WTC11 (cell line): ENCODE measurements around the gene TMEM145. TPM values are rescaled to one million over a fixed set of nuclear protein-coding genes. Genes with fewer than 3 reads are reported as not detected.
"Not testable (repeated sequence)": the region's sequence is repeated elsewhere in the genome, so short reads cannot be mapped to it uniquely, and the experiment has no call there.

Experiments
- ATAC-seq: fragments of 200-7000 bp; cut with Tn5 transposase; 2 replicates; pipeline ENCODE4 v1.10.0; 2021; ENCODE audit warnings: mild to moderate bottlenecking, moderate library complexity
- CTCF ChIA-PET: fragments of 300-600 bp; sonication (Branson Sonifier 250); formaldehyde crosslinking; loops from one replicate; lab custom pipeline; 2021; ENCODE audit warnings: antibody characterized with exemption; lab: Charles Lee
- POLR2A ChIA-PET: fragments of 350-600 bp; sonication (Branson Sonifier 250); formaldehyde crosslinking; loops from one replicate; lab custom pipeline; 2021; ENCODE audit warnings: antibody characterized with exemption; lab: Charles Lee
- DNase-seq: peaks from one replicate; pipeline ENCODE4 v3.0.0; 2021; ENCODE audit warnings: low spot score
- H3K27ac Mint-ChIP-seq: 2 replicates; pipeline ENCODE4 v1.8.0; 2021; ENCODE audit warnings: mixed read lengths
- H3K27me3 Mint-ChIP-seq: 2 replicates; pipeline ENCODE4 v1.8.0; 2021; ENCODE audit warnings: low read depth, mild to moderate bottlenecking, moderate library complexity, mixed read lengths
- H3K36me3 Mint-ChIP-seq: 2 replicates; pipeline ENCODE4 v1.8.0; 2021; ENCODE audit warnings: mixed read lengths
- H3K4me1 Mint-ChIP-seq: 2 replicates; pipeline ENCODE4 v1.8.0; 2022; ENCODE audit warnings: mixed read lengths
- H3K4me3 Mint-ChIP-seq: 2 replicates; pipeline ENCODE4 v1.8.0; 2021; ENCODE audit warnings: mild to moderate bottlenecking, moderate library complexity, mixed read lengths
- H3K9me3 Mint-ChIP-seq: 2 replicates; pipeline ENCODE4 v1.8.0; 2021; ENCODE audit warnings: mixed read lengths
- CREB1 ChIP-seq: sonication (generic); formaldehyde crosslinking; IDR thresholded peaks from 2 replicates; pipeline ENCODE4 v1.8.0; 2023; ENCODE audit warnings: mild to moderate bottlenecking, missing genetic modification reagents
- ETV6 ChIP-seq: sonication (generic); formaldehyde crosslinking; IDR thresholded peaks from 2 replicates; pipeline ENCODE4 v1.8.1; 2022; ENCODE audit warnings: mild to moderate bottlenecking, missing genetic modification reagents
- GABPB1 ChIP-seq: sonication (generic); formaldehyde crosslinking; IDR thresholded peaks from 2 replicates; pipeline ENCODE4 v1.8.1; 2023; ENCODE audit warnings: mild to moderate bottlenecking, missing genetic modification reagents
- NFYB ChIP-seq: sonication (generic); formaldehyde crosslinking; conservative IDR thresholded peaks from 2 replicates; pipeline ENCODE4 v1.8.0; 2022; ENCODE audit warnings: low read depth, missing genetic modification reagents
- RORB ChIP-seq: fragments of 250-450 bp; sonication (Bioruptor Pico); IDR thresholded peaks from 2 replicates; pipeline ENCODE4 v1.9.0; 2021; ENCODE audit warnings: mild to moderate bottlenecking
- ZNF423 ChIP-seq: fragments of 250-450 bp; sonication (Bioruptor Pico); IDR thresholded peaks from 2 replicates; pipeline ENCODE4 v2.1.2; 2022; ENCODE audit warnings: mild to moderate bottlenecking, moderate library complexity
- total RNA-seq: library from RNA; stranded (reverse); gene quantifications from 3 replicates; pipeline ENCODE4 v1.2.3, GENCODE V29; 2021
- TF ChIP-seq, protein P1 (sequence below): sonication (generic); formaldehyde crosslinking; IDR thresholded peaks from 2 replicates; pipeline ENCODE4 v1.8.0; 2022; ENCODE audit warnings: mild to moderate bottlenecking, missing genetic modification reagents
- TF ChIP-seq, protein P2 (sequence below): sonication (generic); formaldehyde crosslinking; IDR thresholded peaks from 2 replicates; pipeline ENCODE4 v1.8.1; 2022; ENCODE audit warnings: low read depth, missing genetic modification reagents, borderline replicate concordance
- TF ChIP-seq, protein P3 (sequence below): fragments of 250-450 bp; sonication (Bioruptor Pico); IDR thresholded peaks from 2 replicates; pipeline ENCODE4 v1.9.0; 2021; ENCODE audit warnings: mild to moderate bottlenecking, borderline replicate concordance
- TF ChIP-seq, protein P4 (sequence below): sonication (generic); formaldehyde crosslinking; IDR thresholded peaks from 2 replicates; pipeline ENCODE4 v1.8.0; 2022; ENCODE audit warnings: mild to moderate bottlenecking, missing genetic modification reagents

TMEM145 gene
- total RNA-seq, 1 experiment from 2014 or later: 6.9 TPM

DNA sequence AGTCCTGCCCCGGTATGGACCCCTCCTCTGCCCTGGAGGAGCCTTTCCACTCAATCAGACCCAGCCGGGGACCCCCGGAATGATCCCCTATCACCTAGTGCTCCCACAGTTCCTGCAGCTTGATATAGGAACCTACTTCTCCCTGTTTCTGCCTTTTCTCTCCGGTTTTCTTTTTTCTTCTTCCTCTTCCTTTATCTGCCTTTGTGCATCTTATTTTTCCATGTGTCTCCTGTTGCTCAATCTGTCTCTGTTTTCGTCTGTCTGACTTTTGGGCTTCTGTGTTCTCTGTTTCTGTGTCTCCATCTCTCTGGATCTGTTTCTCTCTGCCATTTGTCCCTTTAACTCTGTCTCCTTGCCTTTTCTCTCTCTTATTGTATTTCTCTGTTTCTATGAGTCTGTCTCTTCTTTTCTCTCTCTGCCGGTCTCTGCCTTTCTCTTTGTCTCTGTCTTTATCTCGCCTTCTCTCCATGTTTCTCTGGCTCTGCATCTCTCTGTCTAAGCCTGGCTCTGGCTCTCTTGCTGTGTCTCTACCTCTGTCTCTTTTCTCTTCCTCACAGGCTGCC, 22.3 kb downstream of the TMEM145 start (continued):
- TF ChIP-seq, protein P1, sequence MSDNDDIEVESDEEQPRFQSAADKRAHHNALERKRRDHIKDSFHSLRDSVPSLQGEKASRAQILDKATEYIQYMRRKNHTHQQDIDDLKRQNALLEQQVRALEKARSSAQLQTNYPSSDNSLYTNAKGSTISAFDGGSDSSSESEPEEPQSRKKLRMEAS (CRISPR knock-in tag): no peak

DNA sequence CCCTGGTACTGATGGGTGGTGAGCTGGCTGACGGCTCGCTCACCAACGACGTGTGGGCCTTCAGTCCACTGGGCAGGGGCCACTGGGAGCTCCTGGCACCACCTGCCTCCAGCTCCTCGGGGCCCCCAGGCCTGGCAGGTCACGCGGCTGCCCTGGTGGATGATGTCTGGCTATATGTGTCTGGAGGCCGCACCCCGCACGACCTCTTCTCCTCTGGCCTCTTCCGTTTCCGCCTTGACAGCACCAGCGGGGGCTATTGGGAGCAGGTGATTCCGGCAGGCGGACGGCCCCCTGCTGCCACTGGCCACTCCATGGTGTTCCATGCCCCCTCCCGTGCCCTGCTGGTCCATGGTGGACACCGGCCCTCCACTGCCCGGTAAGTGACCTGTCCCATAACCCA, 22.9 kb downstream of the TMEM145 start:
- Mint-ChIP-seq H3K36me3 (peaks cover 6% of the 10 kb centered on the region), H3K9me3 (no peaks in the 10 kb centered on the region), H3K4me3 (no peak overlapping the region), H3K27ac (no peak overlapping the region), H3K27me3 (no peaks in the 10 kb centered on the region), H3K4me1 (no peaks in the 10 kb centered on the region)
- ATAC-seq (no peak), DNase-seq (no peak)
- CTCF ChIA-PET: no interaction called here
- POLR2A ChIA-PET: no interaction called here
- TF ChIP-seq CREB1 (CRISPR knock-in tag): no peak
- TF ChIP-seq, protein P2, sequence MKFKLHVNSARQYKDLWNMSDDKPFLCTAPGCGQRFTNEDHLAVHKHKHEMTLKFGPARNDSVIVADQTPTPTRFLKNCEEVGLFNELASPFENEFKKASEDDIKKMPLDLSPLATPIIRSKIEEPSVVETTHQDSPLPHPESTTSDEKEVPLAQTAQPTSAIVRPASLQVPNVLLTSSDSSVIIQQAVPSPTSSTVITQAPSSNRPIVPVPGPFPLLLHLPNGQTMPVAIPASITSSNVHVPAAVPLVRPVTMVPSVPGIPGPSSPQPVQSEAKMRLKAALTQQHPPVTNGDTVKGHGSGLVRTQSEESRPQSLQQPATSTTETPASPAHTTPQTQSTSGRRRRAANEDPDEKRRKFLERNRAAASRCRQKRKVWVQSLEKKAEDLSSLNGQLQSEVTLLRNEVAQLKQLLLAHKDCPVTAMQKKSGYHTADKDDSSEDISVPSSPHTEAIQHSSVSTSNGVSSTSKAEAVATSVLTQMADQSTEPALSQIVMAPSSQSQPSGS (CRISPR knock-in tag): no peak
- TF ChIP-seq ETV6 (CRISPR knock-in tag): no peak
- TF ChIP-seq, protein P3, sequence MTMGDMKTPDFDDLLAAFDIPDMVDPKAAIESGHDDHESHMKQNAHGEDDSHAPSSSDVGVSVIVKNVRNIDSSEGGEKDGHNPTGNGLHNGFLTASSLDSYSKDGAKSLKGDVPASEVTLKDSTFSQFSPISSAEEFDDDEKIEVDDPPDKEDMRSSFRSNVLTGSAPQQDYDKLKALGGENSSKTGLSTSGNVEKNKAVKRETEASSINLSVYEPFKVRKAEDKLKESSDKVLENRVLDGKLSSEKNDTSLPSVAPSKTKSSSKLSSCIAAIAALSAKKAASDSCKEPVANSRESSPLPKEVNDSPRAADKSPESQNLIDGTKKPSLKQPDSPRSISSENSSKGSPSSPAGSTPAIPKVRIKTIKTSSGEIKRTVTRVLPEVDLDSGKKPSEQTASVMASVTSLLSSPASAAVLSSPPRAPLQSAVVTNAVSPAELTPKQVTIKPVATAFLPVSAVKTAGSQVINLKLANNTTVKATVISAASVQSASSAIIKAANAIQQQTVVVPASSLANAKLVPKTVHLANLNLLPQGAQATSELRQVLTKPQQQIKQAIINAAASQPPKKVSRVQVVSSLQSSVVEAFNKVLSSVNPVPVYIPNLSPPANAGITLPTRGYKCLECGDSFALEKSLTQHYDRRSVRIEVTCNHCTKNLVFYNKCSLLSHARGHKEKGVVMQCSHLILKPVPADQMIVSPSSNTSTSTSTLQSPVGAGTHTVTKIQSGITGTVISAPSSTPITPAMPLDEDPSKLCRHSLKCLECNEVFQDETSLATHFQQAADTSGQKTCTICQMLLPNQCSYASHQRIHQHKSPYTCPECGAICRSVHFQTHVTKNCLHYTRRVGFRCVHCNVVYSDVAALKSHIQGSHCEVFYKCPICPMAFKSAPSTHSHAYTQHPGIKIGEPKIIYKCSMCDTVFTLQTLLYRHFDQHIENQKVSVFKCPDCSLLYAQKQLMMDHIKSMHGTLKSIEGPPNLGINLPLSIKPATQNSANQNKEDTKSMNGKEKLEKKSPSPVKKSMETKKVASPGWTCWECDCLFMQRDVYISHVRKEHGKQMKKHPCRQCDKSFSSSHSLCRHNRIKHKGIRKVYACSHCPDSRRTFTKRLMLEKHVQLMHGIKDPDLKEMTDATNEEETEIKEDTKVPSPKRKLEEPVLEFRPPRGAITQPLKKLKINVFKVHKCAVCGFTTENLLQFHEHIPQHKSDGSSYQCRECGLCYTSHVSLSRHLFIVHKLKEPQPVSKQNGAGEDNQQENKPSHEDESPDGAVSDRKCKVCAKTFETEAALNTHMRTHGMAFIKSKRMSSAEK (CRISPR knock-in tag): no peak
- TF ChIP-seq, protein P4, sequence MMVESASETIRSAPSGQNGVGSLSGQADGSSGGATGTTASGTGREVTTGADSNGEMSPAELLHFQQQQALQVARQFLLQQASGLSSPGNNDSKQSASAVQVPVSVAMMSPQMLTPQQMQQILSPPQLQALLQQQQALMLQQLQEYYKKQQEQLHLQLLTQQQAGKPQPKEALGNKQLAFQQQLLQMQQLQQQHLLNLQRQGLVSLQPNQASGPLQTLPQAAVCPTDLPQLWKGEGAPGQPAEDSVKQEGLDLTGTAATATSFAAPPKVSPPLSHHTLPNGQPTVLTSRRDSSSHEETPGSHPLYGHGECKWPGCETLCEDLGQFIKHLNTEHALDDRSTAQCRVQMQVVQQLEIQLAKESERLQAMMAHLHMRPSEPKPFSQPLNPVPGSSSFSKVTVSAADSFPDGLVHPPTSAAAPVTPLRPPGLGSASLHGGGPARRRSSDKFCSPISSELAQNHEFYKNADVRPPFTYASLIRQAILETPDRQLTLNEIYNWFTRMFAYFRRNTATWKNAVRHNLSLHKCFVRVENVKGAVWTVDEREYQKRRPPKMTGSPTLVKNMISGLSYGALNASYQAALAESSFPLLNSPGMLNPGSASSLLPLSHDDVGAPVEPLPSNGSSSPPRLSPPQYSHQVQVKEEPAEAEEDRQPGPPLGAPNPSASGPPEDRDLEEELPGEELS (CRISPR knock-in tag): no peak
- TF ChIP-seq RORB (CRISPR knock-in tag): no peak
- no peak for TF ChIP-seq NFYB
- no peak for TF ChIP-seq GABPB1 (CRISPR knock-in tag)
- TF ChIP-seq ZNF423: no peak

DNA sequence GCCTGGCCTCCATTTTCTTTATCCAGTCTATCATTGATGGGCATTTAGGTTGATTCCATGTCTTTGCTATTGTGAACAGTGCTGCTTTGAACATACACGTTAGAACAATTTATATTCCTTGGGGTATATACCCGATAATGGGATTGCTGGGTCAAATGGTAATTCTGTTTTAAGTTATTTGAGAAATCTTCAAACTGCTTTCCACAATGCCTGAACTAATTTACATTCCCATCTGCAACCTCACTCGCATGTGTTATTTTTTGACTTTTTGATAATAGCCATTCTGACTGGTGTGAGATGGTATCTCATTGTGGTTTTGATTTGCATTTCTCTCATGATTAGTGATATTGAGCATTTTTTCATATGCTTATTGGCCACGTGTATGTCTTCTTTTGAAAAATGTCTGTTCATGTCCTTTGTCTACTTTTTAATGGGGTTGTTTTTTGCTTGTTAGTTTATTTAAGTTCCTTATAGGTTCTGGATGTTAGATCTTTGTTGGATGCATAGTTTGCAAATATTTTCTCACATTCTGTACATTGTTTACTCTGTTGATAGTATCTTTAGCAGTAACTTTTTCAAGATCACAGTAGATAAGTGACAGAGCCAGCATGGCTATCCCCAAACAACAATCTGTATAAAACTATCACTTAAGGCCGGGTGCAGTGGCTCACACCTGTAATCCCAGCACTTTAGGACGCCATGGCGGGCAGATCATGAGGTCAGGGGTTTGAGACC, 26.2 kb downstream of the TMEM145 start:
- H3K36me3 Mint-ChIP-seq, DNase-seq, H3K9me3 Mint-ChIP-seq, POLR2A ChIA-PET, H3K4me1 Mint-ChIP-seq, H3K27me3 Mint-ChIP-seq, H3K4me3 Mint-ChIP-seq, ATAC-seq, CTCF ChIA-PET, H3K27ac Mint-ChIP-seq: not testable (repeated sequence)

DNA sequence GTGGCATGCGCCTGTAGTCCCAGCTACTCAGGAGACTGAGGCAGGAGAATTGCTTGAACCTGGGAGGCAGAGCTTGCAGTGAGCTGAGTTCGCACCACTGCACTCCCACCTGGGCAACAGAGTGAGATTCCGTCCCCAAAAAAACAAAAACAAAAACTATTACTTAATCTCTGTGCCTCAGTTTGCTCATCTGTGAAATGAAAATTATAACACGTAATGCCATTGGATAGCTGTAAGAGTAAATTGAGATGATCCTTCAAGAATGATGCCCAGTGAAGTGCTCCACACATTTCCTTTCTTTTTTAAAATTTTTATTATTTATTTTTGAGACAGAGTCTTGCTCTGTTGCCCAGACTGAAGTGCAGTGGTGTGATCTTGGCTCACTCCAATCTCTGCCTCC, 26.8 kb downstream of the TMEM145 start:
- POLR2A ChIA-PET, H3K27me3 Mint-ChIP-seq, H3K36me3 Mint-ChIP-seq, DNase-seq, ATAC-seq, H3K27ac Mint-ChIP-seq, H3K4me3 Mint-ChIP-seq, H3K9me3 Mint-ChIP-seq, H3K4me1 Mint-ChIP-seq: not testable (repeated sequence)
- CTCF ChIA-PET: interaction anchor here (1.1 kb wide), 1 partner anchor 21 kb away, joined by 3 read pairs; no protein-coding TSS in a partner anchor
